ENCODE data around the gene BTBD9. TPM values are rescaled to one million over a fixed set of nuclear protein-coding genes. Genes with fewer than 3 reads are reported as not detected.
"Not testable (repeated sequence)": the region's sequence is repeated elsewhere in the genome, so short reads cannot be mapped to it uniquely, and the experiment has no call there.

BTBD9 gene
- polyA plus RNA-seq, 1 experiment: 5.4 TPM

DNA sequence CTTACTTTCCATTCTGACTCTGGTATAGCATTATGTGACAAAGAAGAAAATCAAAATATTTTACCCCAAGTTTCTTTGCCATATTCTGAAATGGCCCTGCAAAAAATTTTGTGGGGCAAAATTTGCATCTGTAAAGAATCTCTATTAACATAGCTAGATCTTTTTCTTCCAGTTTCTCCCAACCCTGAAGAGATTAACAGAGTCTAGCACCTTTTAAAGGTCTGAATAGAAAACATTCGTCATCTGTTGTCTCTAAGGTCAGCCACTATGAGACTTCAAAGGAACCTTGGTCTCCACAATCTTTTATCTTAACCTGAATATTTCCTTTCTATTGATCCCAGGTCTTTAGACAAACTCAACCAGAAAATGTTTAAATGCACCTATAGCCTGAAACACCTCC lies 205.7 kb downstream of the BTBD9 start:
- ChIA-PET POLR2A (no interaction called here), CTCF (no interaction called here)
- no peak for DNase-seq (ENCODE audit: low read depth)
- Histone ChIP-seq H3K36me3 (ENCODE audit: control insufficient read depth, insufficient read depth, low read length) (no peaks in the 10 kb centered on the region), H3K27me3 (ENCODE audit: control insufficient read depth, insufficient read depth, low read length) (no peaks in the 10 kb centered on the region), H3K4me3 (ENCODE audit: low read depth, low read length) (no peak overlapping the region)
- TF ChIP-seq, protein P1, sequence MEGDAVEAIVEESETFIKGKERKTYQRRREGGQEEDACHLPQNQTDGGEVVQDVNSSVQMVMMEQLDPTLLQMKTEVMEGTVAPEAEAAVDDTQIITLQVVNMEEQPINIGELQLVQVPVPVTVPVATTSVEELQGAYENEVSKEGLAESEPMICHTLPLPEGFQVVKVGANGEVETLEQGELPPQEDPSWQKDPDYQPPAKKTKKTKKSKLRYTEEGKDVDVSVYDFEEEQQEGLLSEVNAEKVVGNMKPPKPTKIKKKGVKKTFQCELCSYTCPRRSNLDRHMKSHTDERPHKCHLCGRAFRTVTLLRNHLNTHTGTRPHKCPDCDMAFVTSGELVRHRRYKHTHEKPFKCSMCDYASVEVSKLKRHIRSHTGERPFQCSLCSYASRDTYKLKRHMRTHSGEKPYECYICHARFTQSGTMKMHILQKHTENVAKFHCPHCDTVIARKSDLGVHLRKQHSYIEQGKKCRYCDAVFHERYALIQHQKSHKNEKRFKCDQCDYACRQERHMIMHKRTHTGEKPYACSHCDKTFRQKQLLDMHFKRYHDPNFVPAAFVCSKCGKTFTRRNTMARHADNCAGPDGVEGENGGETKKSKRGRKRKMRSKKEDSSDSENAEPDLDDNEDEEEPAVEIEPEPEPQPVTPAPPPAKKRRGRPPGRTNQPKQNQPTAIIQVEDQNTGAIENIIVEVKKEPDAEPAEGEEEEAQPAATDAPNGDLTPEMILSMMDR (IDR thresholded peaks at IDR 0.05; ENCODE audit: insufficient read depth, low read depth, low read length): no peak

DNA sequence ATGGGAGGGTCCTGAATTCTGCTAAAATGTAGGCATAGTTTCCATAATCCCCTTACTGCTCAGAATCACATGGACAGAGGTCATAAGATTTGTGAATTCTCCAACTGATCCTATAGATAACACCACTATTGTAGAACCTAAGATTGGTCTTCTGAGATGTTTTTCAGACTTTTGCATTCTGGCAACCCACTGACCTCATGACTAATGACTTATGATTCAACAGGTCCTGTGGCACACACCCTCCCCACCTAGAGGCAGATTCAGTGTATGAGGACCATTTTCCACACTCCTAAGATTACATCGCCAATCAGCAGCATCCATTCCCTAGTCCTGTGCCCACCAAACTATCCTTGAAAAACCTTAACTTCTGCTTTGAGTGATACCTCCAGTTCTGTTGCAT lies 207.2 kb downstream of the BTBD9 start:
- TF ChIP-seq, protein P1 (IDR thresholded peaks at IDR 0.05; ENCODE audit: insufficient read depth, low read depth, low read length): no peak
- Histone ChIP-seq H3K36me3 (ENCODE audit: control insufficient read depth, insufficient read depth, low read length) (no peaks in the 10 kb centered on the region), H3K27me3 (ENCODE audit: control insufficient read depth, insufficient read depth, low read length) (no peaks in the 10 kb centered on the region), H3K4me3 (ENCODE audit: low read depth, low read length) (no peak overlapping the region)
- POLR2A ChIA-PET: no interaction called here
- no peak for DNase-seq (ENCODE audit: low read depth)
- CTCF ChIA-PET: interaction anchor here (1.1 kb wide), 1 partner anchor 62 kb away, joined by 3 read pairs; no protein-coding TSS in a partner anchor

DNA sequence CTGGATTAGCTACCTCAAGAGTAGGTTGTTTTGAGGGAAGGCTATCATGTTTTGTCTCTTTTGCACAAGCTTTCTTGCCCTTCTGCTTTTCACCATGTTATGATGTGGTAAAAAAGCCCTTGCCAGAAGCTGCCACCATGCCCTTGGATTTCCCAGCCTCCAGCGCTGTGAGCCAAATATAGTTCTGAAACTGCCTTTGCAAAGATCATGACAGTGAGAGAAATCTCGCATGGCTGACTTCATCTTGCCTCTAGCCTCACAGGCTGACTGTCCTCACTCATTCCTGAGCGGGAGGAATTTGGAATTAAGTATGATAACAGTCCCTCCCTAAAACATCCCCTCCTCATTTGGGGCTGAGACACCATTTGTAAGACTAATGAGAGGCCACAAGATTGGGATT lies 207.7 kb downstream of the BTBD9 start:
- no peak for DNase-seq (ENCODE audit: low read depth)
- TF ChIP-seq, protein P1 (IDR thresholded peaks at IDR 0.05; ENCODE audit: insufficient read depth, low read depth, low read length): no peak
- no peaks in the 10 kb centered on the region for H3K36me3 ChIP-seq (ENCODE audit: control insufficient read depth, insufficient read depth, low read length)
- H3K4me3 ChIP-seq (ENCODE audit: low read depth, low read length): no peak overlapping the region
- H3K27me3 ChIP-seq (ENCODE audit: control insufficient read depth, insufficient read depth, low read length): no peaks in the 10 kb centered on the region
- ChIA-PET CTCF (interaction anchor here (0.9 kb wide), 1 partner anchor 11 kb away, joined by 3 read pairs; no protein-coding TSS in a partner anchor), POLR2A (no interaction called here)

DNA sequence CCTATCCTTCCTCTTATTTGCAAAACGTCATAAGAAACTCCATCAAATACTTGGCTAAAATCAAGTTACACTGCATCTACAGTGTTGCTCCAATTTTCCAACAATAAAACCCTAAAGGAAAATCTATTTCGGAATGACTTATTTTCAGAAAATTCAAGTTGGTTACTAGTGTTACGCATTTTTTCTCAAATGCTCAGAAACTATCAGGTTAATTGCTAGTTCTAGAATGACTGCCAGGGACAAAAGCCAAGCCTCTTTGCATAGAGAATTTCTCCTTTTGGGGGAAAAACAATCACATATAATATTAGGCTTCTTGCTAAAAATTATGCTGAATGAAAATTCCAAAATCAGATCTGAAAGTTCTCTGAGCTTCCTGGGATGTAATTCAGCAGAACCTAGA lies 210.2 kb downstream of the BTBD9 start:
- Histone ChIP-seq H3K36me3 (ENCODE audit: control insufficient read depth, insufficient read depth, low read length) (no peaks in the 10 kb centered on the region), H3K4me3 (ENCODE audit: low read depth, low read length) (no peak overlapping the region), H3K27me3 (ENCODE audit: control insufficient read depth, insufficient read depth, low read length) (no peaks in the 10 kb centered on the region)
- no peak for DNase-seq (ENCODE audit: low read depth)
- ChIA-PET POLR2A (no interaction called here), CTCF (no interaction called here)
- TF ChIP-seq, protein P1 (IDR thresholded peaks at IDR 0.05; ENCODE audit: insufficient read depth, low read depth, low read length): no peak

DNA sequence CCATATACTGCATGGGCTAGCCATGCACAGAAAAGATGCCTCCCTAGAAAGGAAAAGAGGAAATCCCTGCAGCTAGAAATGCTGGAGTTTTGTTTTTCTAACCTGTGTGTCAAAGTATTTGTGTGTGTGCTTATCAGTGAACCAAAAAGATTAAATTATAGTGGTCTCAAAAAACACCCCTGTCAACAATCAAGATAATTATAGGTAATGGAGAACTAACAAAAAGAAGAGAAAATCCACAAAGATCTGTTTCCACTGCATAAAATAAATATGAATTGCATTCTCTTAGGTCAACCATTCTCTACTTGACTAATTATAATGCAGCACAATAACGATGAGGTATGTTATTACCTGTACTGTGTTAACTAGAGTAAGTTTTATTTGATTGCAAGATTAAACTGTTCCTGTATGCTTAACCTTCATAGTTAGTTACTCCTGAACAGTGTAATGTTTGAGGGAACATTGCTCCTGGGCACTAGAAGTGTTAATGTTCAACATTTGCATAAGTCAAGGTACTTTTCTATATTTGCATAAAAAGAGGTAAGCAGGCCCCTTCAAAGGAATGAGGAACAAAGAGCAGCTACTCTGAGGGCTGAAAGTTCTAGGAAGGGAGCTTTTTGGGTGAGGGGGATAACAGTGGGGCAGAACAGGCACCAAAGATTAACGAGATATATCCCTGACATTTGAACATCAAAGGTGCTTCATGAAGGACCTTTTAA lies 212.1 kb downstream of the BTBD9 start:
- TF ChIP-seq, protein P1 (IDR thresholded peaks at IDR 0.05; ENCODE audit: insufficient read depth, low read depth, low read length): no peak
- DNase-seq (ENCODE audit: low read depth): no peak
- H3K4me3 ChIP-seq (ENCODE audit: low read depth, low read length): no peak overlapping the region
- H3K27me3 ChIP-seq (ENCODE audit: control insufficient read depth, insufficient read depth, low read length): no peaks in the 10 kb centered on the region
- ChIA-PET POLR2A (interaction anchor here (0.6 kb wide), 1 partner anchor 47 kb away, joined by 8 read pairs; no protein-coding TSS in a partner anchor), CTCF (interaction anchor here (1.2 kb wide), 1 partner anchor 9 kb away, joined by 4 read pairs; no protein-coding TSS in a partner anchor)
- no peaks in the 10 kb centered on the region for H3K36me3 ChIP-seq (ENCODE audit: control insufficient read depth, insufficient read depth, low read length)

DNA sequence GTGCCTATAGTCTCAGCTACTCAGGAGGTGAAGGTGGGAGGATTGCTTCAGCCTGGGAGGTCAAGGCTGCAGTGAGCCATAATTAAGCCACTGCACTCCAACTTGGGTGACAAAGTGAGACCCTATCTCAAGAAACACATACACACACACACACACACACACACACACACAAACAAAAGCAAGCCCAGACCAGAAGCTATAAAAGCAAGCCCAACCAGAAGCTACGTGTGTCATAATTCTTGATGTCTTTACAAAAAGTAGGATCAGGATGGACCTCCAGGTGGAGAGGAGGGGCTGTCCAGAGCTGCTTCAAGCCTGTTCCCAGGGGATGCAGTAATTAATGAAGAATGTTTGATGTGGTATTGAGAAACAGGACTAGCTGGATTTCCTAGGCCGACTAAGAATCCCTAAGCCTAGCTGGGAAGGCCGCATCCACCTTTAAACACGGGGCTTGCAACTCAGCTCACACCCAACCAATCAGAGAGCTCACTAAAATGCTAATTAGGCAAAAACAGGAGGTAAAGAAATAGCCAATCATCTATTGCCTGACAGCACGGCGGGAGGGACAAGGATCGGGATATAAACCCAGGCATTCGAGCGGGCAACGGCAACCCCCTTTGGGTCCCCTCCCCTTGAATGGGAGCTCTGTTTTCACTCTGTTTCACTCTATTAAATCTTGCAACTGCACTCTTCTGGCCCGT lies 213.8 kb downstream of the BTBD9 start:
- DNase-seq (ENCODE audit: low read depth); POLR2A ChIA-PET; H3K36me3 ChIP-seq (ENCODE audit: control insufficient read depth, insufficient read depth, low read length); H3K4me3 ChIP-seq (ENCODE audit: low read depth, low read length); H3K27me3 ChIP-seq (ENCODE audit: control insufficient read depth, insufficient read depth, low read length): not testable (repeated sequence)
- CTCF ChIA-PET: interaction anchor here (0.9 to 1.4 kb wide), 3 partner anchors 16 to 78 kb away, joined by 3 to 5 read pairs (median 3); no protein-coding TSS in a partner anchor

Measured in BJ (cell line).